HepG2 (cell line): ENCODE measurements around the gene PLIN5. TPM values are rescaled to one million over a fixed set of nuclear protein-coding genes. Genes with fewer than 3 reads are reported as not detected.

Source experiments
- HNRNPUL1 ChIP-seq: fragments of 200-400 bp; formaldehyde crosslinking; IDR thresholded peaks from 2 replicates; pipeline ENCODE4 v1.6.1; 2017; ENCODE audit warnings: low read depth, mild to moderate bottlenecking, low read length, moderate library complexity
- MEIS2 ChIP-seq: sonication (generic); formaldehyde crosslinking; IDR thresholded peaks from 2 replicates; pipeline ENCODE4 v1.9.0; 2021; ENCODE audit warnings: mild to moderate bottlenecking, missing genetic modification reagents
- MIXL1 ChIP-seq: IDR thresholded peaks from 2 replicates; pipeline ENCODE4 v1.6.1; 2016
- NKX3-1 ChIP-seq: sonication (generic); formaldehyde crosslinking; IDR thresholded peaks from 2 replicates; pipeline ENCODE4 v1.5.0; 2020; ENCODE audit warnings: missing genetic modification reagents
- NONO ChIP-seq, 2 experiments: fragments of 450-650 bp in 1 of 2; sonication (generic) in 1 of 2; formaldehyde crosslinking in 1 of 2; IDR thresholded peaks in 1 of 2; conservative IDR thresholded peaks in 1 of 2; 2 replicates each; pipeline versions ENCODE4 v1.6.1 to v1.8.0; 2017 to 2022; ENCODE audit warnings: mild to moderate bottlenecking in 1 of 2, missing genetic modification reagents in 1 of 2, moderate library complexity in 1 of 2
- RBM39 ChIP-seq: fragments of 200-400 bp; formaldehyde crosslinking; IDR thresholded peaks from one replicate; pipeline ENCODE4 v1.6.1; 2018; ENCODE audit warnings: antibody characterized with exemption, mild to moderate bottlenecking, low read depth, low read length; ENCODE audit not compliant: poor library complexity, severe bottlenecking
- SUZ12 ChIP-seq: fragments of 150-350 bp; IDR thresholded peaks from 2 replicates; pipeline ENCODE4 v1.6.1; 2014; ENCODE audit warnings: low read depth, low read length
- ZFP36 ChIP-seq: fragments of 150-350 bp; IDR thresholded peaks from 2 replicates; pipeline ENCODE4 v1.6.1; 2018; ENCODE audit warnings: borderline replicate concordance, low read length, low read depth; ENCODE audit not compliant: partially characterized antibody
- ZNF282 ChIP-seq: fragments of 450-650 bp; IDR thresholded peaks from 2 replicates; pipeline ENCODE4 v1.6.1; 2018; ENCODE audit not compliant: partially characterized antibody
- polyA plus RNA-seq, 8 experiments: library from polyadenylated mRNA; depleted of rRNA in 3 of 8; stranded (reverse) in 7 of 8; unstranded in 1 of 8; fragments of >200 nt; fragmentation: Illumina TruSeq in 4 of 8; extraction: Trizol in 4 of 8; gene quantifications; 2 replicates each; pipeline versions ENCODE4 v1.2.1 to v1.2.3, GENCODE V29; 2011 to 2016; ENCODE audit warnings: low read depth in 4 of 8, missing spikeins in 1 of 8, mixed read lengths in 1 of 8; ENCODE audit not compliant: insufficient read depth in 1 of 8
- total RNA-seq, 5 experiments: library from RNA; depleted of rRNA; stranded (reverse); fragments of >200 nt; fragmentation: Illumina TruSeq; extraction: Trizol; gene quantifications; 2 replicates each; pipeline ENCODE4 v1.2.3, GENCODE V29; 2016; ENCODE audit warnings: low read depth in 1 of 5
- TF ChIP-seq, protein P1 (sequence below): sonication (generic); formaldehyde crosslinking; IDR thresholded peaks from 2 replicates; pipeline ENCODE4 v1.4.0; 2020; ENCODE audit warnings: mild to moderate bottlenecking, missing genetic modification reagents
- TF ChIP-seq, protein P2 (sequence below): sonication (generic); formaldehyde crosslinking; IDR thresholded peaks from 2 replicates; pipeline ENCODE4 v1.4.0; 2020; ENCODE audit warnings: mild to moderate bottlenecking, missing genetic modification reagents
- TF ChIP-seq, protein P3 (sequence below): sonication (generic); formaldehyde crosslinking; IDR thresholded peaks from one replicate; pipeline ENCODE4 v1.5.1; 2020; ENCODE audit warnings: mild to moderate bottlenecking, missing genetic modification reagents; ENCODE audit errors: not compliant biosample characterization

Gene PLIN5
- total and polyA plus RNA-seq, 2 of the 13 experiments (the other 11 are each of a cell fraction or from before 2014, with no cell fraction given), result 1.8 to 4.8 TPM

DNA sequence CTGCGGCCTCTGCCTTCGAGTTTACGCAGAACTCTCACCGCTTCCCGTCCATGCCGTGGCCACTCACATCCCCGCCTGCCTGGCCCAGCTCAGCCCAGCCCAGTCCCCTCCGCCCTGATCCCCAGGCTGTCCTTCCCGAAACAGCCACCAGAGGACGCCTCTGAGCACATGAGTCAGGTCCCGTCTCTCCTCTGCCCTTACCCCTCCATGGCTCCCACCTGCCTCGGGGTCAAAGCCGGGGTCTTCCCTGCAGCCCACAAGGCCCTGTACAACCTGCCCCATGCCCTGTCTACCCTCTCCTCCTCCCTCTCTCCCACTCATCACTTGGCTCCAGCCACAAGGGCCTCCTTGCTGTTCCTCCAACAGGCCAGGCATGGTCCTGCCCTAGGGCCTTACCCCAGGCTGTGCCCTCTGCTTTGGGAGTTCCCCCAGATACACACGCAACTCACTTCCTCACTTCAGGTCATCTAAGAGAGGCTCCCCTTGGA lies 32.6 kb upstream of the PLIN5 start (continued):
- no peak for TF ChIP-seq NONO (IDR thresholded peaks at IDR 0.05)
- 0 out of 2 replicates have a peak, but pooled peaks have one; percentile 32 for TF ChIP-seq NONO (CRISPR knock-in tag; conservative IDR thresholded peaks at IDR 0.05)
- no peak for TF ChIP-seq HNRNPUL1
- TF ChIP-seq SUZ12, result no peak
- TF ChIP-seq MIXL1 (CRISPR knock-in tag), result no peak
- no peak for TF ChIP-seq NKX3-1
- TF ChIP-seq, protein P1, sequence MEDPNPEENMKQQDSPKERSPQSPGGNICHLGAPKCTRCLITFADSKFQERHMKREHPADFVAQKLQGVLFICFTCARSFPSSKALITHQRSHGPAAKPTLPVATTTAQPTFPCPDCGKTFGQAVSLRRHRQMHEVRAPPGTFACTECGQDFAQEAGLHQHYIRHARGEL (CRISPR knock-in tag), result no peak
- no peak for TF ChIP-seq ZNF282
- TF ChIP-seq, protein P2, sequence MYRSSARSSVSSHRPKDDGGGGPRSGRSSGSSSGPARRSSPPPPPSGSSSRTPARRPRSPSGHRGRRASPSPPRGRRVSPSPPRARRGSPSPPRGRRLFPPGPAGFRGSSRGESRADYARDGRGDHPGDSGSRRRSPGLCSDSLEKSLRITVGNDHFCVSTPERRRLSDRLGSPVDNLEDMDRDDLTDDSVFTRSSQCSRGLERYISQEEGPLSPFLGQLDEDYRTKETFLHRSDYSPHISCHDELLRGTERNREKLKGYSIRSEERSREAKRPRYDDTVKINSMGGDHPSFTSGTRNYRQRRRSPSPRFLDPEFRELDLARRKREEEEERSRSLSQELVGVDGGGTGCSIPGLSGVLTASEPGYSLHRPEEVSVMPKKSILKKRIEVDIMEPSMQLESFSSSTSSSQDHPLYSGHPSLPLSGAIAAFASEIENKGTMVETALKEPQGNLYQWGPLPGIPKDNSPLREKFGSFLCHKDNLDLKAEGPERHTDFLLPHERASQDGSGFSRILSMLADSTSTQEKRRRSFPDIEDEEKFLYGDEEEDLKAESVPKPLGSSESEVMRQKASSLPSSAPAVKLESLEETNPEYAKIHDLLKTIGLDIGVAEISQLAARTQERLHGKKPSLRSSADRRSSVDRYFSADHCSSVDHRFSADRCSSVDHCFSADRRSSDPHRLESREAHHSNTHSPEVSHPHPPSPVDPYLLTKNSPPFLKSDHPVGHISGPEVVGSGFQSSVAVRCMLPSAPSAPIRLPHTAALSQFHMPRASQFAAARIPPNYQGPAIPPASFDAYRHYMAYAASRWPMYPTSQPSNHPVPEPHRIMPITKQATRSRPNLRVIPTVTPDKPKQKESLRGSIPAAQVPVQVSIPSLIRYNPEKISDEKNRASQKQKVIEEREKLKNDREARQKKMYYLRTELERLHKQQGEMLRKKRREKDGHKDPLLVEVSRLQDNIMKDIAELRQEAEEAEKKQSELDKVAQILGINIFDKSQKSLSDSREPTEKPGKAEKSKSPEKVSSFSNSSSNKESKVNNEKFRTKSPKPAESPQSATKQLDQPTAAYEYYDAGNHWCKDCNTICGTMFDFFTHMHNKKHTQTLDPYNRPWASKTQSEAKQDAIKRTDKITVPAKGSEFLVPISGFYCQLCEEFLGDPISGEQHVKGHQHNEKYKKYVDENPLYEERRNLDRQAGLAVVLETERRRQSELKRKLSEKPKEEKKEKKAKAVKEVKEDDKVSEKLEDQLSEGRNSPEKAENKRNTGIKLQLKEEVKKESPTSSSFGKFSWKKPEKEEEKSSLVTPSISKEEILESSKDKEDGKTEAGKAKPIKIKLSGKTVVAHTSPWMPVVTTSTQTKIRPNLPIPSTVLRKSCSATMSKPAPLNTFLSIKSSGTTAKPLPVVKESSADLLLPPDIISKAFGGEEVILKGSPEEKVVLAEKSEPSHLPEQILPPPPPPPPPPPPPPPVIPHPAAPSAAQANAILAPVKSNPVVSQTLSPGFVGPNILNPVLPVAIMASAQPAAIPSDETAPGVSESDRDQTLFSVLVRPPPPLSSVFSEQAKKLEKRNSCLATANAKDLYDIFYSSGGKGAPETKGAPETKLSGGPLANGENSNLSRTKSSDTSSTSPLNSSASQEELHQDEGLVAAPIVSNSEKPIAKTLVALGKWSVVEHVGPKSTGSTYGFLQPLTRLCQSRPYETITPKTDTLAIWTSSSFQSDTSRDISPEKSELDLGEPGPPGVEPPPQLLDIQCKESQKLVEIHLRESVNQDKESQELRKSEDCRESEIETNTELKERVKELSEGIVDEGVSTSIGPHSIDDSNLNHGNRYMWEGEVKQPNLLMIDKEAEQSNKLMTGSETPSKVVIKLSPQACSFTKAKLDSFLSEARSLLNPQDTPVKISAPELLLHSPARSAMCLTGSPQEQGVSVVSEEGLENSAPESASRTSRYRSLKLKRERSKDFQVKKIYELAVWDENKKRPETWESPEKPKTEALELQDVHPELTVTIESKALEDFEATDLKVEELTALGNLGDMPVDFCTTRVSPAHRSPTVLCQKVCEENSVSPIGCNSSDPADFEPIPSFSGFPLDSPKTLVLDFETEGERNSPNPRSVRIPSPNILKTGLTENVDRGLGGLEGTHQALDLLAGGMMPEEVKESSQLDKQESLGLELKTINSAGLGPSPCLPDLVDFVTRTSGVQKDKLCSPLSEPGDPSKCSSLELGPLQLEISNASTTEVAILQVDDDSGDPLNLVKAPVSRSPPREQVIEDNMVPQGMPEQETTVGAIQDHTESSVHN (CRISPR knock-in tag), result no peak
- peak; percentile 92 for TF ChIP-seq ZFP36
- TF ChIP-seq, protein P3, sequence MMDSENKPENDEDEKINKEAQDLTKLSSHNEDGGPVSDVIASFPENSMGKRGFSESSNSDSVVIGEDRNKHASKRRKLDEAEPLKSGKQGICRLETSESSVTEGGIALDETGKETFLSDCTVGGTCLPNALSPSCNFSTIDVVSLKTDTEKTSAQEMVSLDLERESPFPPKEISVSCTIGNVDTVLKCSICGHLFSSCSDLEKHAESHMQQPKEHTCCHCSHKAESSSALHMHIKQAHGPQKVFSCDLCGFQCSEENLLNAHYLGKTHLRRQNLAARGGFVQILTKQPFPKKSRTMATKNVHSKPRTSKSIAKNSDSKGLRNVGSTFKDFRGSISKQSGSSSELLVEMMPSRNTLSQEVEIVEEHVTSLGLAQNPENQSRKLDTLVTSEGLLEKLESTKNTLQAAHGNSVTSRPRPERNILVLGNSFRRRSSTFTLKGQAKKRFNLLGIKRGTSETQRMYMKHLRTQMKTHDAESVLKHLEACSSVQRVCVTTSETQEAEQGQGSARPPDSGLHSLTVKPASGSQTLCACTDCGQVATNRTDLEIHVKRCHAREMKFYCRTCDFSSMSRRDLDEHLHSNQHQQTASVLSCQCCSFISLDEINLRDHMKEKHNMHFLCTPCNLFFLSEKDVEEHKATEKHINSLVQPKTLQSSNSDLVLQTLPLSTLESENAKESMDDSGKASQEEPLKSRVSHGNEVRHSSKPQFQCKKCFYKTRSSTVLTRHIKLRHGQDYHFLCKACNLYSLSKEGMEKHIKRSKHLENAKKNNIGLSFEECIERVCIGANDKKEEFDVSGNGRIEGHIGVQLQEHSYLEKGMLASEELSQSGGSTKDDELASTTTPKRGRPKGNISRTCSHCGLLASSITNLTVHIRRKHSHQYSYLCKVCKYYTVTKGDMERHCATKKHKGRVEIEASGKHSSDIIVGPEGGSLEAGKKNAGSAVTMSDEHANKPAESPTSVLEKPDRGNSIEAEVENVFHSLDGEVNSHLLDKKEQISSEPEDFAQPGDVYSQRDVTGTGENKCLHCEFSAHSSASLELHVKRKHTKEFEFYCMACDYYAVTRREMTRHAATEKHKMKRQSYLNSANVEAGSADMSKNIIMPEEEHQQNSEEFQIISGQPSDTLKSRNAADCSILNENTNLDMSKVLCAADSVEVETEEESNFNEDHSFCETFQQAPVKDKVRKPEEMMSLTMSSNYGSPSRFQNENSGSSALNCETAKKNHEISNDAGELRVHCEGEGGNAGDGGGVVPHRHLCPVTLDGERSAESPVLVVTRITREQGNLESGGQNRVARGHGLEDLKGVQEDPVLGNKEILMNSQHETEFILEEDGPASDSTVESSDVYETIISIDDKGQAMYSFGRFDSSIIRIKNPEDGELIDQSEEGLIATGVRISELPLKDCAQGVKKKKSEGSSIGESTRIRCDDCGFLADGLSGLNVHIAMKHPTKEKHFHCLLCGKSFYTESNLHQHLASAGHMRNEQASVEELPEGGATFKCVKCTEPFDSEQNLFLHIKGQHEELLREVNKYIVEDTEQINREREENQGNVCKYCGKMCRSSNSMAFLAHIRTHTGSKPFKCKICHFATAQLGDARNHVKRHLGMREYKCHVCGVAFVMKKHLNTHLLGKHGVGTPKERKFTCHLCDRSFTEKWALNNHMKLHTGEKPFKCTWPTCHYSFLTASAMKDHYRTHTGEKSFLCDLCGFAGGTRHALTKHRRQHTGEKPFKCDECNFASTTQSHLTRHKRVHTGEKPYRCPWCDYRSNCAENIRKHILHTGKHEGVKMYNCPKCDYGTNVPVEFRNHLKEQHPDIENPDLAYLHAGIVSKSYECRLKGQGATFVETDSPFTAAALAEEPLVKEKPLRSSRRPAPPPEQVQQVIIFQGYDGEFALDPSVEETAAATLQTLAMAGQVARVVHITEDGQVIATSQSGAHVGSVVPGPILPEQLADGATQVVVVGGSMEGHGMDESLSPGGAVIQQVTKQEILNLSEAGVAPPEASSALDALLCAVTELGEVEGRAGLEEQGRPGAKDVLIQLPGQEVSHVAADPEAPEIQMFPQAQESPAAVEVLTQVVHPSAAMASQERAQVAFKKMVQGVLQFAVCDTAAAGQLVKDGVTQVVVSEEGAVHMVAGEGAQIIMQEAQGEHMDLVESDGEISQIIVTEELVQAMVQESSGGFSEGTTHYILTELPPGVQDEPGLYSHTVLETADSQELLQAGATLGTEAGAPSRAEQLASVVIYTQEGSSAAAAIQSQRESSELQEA (CRISPR knock-in tag), result no peak
- TF ChIP-seq RBM39, result peak; percentile 13
- TF ChIP-seq MEIS2 (CRISPR knock-in tag), result no peak
